ENCODE measurements around the gene TOX3.

GRCh38 chr16:52518884-52519283 is 28.1 kb downstream of the TOX3 start:
- TF ChIP-seq CTCF (IDR thresholded peaks at IDR 0.05) (no peak), POLR2A (IDR thresholded peaks at IDR 0.05) (no peak), POLR2AphosphoS5 (IDR thresholded peaks at IDR 0.05) (no peak), EP300 (IDR thresholded peaks at IDR 0.05; ENCODE audit: low read depth) (no peak)
